Activated CD4-positive, CD25-positive, alpha-beta regulatory T cell (primary cell): ENCODE measurements around the gene CTSW.

Experiments used
- DNase-seq, 4 experiments: peaks; one replicate each; lab custom pipeline; 2025; lab: John Stamatoyannopoulos, UW

CTSW gene

DNA sequence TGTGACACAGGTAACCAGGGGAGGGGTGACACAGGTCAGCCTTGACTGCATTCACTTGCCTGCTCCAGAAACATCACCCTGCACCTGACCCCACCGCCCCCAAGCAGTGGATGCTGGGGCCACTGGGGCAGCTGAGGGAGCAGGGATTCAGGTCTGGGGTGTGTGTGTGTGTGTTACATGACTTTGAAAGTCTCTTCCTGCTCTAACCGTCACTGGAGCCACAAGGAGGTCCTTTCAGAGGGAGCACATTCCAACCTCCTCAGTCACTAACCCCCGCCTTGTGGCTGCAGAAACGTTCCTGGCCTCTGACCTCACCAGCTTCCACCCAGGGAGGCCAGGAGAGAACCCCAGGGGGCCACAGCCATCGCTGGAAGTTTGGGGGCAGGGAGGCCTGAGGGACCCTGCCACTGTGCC, 23.4 kb downstream of the CTSW start:
- no peak for DNase-seq

DNA sequence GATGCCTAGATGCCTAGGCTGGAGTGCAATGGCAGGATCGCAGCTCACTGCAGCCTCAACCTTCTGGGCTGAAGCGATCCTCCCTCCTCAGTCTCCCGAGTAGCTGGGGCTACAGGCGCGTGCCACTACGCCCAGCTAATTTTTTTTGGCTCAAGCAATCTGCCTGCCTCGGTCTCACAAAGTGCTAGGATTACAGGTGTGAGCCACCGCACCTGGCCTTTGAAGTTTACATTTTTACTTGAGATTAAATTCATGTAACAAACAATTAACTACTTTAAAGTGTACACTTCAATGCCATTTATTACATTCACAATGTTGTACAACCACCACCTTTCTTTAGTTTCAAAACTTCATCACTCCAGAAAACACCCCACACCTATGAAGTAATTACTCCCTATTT, 24.1 kb downstream of the CTSW start:
- DNase-seq, result no peak

DNA sequence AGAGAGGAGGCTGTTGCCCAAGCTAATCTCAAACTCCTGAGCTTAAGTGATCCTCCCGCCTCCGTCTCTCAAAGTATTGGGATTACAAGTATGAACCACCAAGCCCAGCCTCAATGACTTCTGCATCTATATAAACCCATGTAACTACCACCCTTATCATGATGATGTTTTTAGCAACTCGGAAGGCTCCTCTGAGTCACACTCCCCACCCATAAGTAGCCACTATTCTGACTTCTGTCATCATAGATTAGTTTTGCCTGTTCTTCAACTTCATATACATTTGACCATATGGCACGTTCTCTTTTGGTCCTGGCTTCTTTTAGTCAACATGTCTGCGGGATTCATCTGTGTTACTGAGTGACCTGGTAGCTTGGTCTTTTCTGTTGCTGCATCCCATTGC, 27.0 kb downstream of the CTSW start:
- DNase-seq, result no peak

DNA sequence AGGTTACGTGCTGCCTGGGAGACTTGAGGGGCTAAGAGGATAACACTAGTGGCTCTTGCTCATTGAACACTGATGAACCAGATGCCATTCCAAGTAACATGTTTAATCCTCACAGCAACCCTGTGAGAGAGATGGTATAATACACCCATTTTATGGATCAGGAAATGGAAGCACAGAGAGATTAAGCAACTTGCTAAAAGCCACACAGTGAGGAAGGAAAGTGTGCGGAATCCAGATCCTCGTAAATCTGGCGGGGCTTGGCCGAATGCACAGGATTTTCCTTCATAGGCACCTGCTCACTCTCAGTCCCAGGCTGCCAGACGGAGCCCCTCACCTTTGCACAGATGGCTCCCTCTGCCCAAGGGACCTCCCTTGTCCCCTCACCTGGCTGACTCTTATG, 28.2 kb downstream of the CTSW start:
- no peak for DNase-seq

DNA sequence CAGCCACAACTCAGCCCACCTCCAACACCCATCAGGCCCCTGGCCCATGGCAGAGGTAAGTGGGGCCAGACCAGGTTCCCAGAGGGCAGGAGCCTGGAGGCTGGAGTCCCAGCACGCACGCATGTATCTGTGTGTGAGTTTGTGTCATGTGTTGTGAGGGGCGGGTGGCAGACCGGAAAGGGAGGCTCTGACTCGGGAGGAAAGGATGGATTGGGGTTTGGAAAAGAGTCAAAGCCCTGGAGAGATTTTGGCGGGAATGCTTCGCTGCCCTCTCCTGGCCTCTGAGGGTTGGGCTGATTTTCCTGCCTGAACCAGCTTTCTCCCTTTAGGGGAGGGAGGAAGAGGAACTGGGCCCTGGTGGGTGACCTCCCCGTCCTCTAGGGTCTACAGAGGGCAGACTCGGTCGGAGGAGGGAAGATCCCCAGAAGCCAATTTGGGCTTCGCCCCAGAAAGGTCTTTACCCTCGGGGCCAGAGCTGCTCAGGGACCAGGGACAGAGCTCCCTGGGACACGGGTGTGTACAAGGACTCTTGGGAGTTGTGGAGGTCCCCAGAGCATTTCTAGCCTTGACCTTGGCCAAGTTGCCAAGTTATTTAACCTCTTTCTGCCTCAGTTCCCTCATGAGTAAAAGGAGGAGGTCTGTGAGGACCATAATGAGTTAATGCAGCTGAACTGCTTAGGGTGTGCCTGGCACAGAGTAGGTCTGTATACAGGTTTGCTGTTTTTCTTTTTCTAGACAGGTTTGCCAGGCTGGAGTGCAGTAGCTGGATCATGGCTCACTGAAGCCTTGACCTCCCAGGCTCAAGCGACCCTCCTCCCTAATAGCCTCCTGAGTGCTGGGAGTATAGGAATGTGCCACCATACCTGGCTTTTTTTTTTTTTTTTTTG, 32.3 kb downstream of the CTSW start:
- DNase-seq, result no peak

DNA sequence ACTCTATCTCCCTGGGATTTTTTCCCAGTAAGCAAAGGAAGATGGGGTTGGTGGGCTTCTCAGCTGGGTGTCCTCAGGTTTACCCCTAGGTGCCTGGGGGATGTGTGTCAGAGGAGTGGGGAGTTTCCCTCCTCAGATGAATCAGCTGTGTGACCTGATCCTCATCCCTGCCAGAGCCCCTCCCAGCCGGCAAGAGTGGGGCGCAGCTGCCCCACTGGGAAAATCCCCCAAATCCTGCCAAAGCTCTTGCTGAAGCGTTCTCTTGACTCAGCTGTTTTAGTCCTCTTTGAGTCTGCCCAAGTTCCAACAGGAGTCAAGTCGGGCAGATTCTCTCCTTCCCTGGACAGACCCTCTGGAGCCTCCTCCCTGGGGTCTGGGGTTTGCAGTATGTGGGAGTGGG, 33.2 kb downstream of the CTSW start:
- no peak for DNase-seq

DNA sequence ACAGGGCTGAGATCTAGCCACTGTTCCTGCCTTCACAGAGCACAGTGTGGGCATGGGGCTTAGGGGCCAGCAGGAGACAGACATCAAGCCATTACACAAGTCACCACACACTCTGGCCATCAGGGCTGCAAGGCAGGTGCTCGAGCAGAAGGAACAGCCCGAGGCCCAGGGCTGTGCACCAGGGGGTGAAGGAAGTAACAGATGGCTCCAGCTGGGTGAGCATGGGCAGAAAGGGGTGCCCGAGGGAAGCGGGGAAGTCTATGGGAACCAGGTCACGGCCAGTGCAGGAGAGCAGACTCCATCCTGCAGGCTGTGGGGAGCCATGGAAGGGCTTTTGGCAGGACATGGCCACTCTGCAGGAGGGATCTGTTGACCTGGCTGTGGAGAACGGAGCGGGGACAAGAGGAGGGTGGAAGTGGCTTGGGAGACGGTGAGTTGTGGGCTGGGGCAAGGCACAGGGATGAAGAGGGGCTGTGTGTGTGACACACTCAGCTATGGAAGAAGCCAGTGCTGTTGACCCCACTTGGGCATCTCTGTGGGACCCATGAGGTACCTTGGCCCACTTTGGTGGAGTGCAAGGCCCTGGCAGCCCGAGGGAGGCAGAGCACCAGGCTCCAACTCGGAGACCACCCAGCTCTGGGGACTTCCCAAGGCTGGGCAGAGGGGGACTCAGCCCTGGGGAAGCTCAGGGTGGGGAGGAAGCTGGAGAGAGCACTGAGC, 35.6 kb downstream of the CTSW start:
- DNase-seq, result no peak

DNA sequence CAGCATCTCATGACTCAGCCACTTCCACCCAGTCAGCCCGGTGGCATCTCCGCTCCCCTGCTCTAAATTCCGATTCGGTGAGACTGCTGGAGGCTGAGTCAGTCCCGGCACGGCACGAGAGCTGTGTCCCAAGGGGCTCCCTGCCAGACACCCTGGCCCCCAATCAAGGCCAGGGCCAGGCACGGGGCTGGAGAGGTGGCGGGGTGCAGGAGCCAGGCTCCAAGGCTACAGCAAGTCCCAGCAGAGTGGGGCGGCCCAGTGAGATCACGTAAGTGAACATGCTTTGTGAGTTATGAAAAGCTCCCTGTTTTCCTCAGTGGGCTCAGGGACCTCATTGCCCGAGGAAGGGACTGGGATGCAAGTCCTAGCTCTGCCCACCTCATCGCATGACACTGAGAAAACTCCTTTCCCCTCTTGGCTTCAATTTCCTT, 36.2 kb downstream of the CTSW start:
- no peak for DNase-seq

DNA sequence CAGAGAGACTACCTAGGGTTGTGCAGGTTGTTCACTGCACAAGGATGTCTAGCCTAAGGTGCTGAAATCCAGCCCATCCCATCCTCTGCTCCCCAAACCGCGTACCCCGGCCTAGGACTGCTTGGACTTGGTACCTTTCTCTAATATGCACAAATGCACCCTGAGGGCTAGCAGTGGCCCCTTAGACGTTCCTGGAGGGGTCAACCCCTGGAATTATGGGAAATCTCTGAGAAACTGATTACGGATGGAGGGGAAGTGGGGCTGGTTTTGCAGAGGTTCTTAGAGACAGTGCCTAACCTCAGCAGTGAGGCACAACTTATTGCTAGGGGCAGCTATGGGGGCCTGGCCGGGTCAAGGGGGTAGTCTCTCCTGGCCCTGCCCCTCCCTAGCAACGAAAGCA, 36.8 kb downstream of the CTSW start:
- DNase-seq, result no peak

DNA sequence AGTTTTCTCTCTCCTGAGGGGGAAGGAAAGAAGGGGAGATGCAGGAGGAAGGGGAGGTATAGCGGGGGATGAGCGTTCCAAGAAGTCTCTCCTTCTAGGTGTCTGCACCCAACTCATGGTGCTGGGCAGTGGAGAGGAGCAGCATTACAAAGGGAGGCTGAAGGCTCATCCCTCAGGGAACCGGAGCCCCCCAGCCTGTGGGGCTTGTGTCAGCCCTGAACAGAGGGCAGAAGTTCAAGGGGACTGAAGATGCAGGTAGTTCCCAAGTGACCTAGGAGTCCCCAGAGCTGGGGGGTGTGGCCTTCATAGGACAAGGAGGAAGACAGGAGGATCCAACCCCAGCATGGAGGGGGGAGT, 37.4 kb downstream of the CTSW start:
- DNase-seq, result no peak

DNA sequence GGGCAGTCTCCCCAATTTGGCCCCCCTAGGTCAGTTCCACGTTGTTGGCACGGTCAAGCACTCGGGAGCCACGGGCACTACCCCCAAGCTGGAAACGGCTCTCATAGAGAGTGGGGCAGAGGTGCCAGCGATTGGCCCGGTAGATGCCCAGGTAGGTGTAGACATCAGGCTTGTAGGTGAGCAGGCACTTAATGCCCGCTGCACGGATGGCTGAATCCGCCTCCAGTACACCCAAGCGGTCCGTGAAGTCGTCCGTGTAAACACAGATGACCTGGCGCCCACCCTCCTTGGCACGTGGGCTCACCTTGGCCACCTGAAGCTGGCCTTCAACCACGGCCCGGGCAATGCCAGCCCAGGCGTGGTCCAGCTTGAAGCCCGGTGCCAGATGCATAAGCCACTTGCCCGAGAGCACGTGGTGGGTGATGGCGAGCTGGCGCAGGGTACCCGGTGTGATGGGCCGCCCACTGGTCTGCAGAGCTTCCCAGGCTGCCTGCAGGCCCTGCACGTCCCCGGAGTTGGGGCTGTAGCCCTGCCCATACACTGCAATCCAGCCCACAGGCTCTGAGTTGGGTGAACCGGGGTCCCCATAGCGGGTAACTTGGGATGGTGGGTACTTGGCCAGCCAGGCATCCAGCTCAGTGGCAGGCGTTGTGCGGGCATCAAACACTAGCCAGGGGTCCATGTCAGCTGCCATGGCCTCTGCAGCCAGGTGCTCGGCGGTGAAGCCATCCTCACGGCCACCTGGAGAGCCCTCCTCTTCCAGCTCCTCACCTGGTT, 38.0 kb downstream of the CTSW start:
- DNase-seq, result no peak

DNA sequence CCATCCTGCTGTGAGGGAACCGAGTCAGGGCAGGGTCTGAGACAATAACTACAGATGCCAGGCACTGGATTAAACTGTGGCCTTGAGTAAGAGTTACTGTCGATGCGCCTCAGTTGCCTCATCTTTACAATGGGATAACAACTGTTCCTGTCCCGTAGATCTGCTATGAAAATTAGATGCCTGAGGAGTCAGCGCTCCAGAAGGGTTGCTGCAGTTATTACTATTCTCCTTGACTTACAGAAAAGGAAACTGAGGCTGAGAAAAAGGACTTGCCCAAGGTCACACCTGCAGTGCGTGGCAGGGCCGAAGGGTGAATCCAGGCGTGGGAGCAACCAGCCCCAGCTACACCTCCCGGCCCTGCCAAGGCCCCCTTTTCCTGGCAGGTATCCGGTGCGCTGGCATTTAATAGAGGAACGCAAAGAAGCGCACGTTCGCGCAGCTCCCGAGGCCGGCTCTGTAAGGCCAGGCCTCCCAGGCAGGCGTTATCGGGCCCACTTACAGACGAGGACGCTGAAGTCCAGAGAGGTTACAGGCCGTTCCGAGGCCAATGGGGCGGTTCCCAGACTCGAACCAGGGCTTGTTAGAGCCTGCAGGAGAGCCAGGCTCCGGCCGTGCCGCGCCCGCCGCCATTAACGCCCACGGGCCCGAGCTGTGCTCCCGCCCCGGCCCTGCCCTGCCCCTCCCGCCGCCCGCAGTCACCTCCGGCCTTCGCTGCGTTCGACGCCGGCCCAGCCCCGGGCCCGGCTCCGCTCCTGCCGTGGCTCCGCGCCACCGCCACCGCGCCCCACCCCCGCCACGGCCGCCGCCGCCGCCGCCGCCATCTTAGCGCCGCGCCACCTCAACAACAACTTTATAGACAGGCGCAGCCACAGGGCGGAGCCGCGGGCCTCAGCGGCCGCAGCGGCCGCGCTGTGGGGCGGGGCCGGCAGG, 38.8 kb downstream of the CTSW start, which contains the start of gene C11orf68:
Gene C11orf68 (minus strand): TSS at position 852 of the 930 bp plus-strand sequence. CDS start 31 bp downstream, at position 821.
- DNase-seq, result no peak

DNA sequence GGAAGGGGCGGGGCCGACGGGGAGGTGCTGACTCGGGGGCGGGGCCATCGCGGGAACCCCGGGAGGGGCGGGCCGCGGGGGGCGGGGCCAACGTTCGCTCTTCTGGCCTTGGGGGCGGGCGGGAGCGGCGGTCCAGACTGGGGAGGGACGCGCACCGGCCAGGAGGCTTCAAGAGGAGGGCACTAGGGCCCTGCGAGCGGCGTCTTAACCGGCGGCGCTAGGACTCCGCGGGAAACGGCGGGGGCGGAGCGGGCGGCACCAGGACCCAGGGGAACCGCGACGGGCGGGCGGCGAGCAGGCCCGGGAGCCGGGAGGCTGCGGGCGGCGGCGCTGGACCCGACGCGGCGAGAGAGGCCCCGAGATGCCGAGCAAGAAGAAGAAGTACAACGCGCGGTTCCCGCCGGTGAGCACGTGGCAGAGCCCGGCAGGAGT, 39.5 kb downstream of the CTSW start, which contains the start of gene DRAP1:
Gene DRAP1 (plus strand): TSS at position 286 of the 432 bp plus-strand sequence. CDS start 76 bp downstream, at position 362.
- DNase-seq, result peak; percentile 98 to 100 (median 99)

DNA sequence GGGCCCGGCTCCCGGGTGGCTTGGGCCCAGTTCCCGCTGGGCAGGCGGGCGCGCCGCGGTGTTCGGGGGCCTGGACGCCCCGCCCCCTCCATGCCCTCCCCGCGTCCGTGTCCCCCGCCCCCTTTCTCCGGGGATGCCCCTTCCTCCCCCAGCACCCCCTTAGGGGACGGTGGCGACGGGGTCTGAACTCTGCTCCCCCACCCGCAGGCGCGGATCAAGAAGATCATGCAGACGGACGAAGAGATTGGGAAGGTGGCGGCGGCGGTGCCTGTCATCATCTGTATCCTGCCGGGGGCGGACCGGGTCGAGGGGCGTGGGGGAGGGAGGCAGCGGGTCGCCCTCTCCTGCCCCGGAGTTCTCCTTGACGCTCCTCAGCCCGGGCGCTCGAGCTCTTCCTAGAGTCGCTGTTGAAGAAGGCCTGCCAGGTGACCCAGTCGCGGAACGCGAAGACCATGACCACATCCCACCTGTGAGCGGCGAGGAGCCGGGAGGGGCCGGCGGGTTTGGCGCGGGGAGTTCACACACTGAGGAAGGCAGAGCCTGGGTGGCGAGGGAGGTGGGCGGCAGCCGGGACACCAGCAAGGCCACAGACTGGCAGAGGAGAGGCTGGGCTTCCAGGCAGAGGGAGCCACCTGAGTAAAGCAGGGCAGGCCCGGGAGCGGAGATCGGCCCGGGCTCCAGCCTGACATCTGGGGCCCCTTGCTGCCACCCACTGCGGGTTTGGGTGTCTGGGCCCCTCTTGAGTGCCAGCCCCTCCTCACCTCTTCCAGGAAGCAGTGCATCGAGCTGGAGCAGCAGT, 40.1 kb downstream of the CTSW start:
- peak; percentile 47 to 54 (median 52) for DNase-seq

DNA sequence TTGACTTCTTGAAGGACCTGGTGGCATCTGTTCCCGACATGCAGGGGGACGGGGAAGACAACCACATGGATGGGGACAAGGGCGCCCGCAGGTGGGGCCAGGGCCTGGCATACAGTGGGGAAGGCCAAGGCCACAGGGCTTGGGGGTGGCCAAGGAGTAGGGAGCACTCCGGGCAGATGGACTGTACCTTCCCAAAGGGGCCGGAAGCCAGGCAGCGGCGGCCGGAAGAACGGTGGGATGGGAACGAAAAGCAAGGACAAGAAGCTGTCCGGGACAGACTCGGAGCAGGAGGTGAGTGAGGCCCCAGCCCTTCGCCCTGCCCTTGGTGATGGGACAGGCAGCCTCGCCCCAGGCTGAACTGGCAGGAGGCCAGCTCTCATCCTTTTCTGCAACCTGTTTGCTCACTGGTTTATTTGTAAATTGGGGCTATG, 40.8 kb downstream of the CTSW start:
- DNase-seq, result no peak

DNA sequence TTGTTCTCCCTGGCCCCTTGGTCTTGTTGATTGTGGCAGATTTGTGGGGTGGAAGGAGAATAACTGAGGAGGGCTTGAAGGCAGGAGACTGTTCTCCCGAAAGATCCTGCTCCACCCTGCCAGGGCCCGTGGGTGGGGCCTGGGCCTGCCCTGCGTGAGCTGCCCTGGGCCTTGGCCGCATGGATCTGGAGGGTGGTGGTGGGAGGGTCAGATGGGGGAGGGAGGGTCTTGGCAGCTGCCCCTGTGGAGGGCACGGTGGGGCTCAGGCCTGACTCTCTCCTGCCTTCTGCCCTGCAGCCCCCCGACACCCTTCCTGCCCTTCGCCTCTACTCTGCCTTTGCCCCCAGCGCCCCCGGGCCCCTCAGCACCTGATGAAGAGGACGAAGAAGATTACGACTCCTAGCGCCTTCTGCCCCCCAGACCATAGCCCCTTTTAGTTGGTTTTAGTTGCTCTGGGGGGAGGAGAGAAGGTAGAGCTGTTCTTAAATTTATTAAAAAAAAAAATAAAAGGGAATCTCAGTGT, 41.5 kb downstream of the CTSW start:
- no peak for DNase-seq

DNA sequence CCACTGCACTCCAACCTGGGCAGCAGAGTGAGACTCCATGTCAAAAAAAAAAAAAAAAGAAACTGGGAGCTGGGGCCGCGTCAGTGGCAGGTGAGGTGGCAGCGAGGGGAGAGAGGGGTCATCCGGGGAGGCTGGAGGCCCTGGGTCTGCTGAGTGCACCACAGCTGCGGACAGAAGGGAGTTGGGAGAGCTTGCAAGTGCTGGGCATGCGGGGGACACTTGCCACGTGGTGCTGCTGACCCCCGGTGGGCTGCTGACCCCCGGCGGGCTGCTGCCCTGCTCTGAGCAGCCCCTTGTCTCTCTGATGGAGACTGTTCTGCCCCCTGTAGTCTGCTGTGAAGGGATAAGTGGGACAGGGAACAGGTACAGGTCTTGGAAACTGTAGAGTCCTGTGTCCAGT, 42.2 kb downstream of the CTSW start:
- DNase-seq, result no peak

DNA sequence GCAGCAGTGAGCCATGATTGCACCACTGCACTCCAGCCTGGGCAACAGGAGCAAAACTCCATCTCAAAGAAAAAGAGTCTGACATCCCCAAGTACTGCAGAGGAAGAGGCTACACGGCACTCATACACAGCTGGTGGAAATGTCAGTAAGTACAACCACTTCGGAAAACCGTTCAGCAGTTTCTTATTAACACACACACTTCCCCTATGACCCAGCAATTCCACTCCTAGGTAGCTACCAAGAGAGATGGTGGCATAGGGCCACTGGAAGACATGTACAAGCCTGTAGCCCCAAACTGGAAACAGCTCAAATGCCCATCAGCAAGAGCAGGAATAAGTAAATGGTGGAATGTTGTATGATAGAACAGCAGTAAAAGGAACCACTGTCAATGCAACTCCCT, 42.9 kb downstream of the CTSW start:
- no peak for DNase-seq

DNA sequence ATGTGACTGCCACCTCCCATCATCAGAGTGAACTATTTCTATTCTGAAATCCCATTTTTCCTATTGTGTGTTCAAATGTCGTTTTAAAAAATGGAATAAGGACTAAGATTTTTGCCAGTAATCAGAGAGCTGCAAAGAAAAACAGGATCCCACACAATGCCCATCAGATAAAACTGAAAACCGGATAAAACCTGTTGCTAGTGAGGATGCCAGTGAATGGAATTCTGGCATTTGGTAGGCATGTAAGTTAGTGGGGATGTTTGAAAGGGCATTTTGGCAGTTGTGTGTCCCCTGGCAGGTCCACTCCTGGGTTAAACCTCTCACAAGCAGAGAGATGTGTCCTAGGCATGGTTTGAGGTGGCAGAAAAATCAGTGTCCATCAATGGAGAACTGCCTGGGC, 45.8 kb downstream of the CTSW start:
- no peak for DNase-seq

DNA sequence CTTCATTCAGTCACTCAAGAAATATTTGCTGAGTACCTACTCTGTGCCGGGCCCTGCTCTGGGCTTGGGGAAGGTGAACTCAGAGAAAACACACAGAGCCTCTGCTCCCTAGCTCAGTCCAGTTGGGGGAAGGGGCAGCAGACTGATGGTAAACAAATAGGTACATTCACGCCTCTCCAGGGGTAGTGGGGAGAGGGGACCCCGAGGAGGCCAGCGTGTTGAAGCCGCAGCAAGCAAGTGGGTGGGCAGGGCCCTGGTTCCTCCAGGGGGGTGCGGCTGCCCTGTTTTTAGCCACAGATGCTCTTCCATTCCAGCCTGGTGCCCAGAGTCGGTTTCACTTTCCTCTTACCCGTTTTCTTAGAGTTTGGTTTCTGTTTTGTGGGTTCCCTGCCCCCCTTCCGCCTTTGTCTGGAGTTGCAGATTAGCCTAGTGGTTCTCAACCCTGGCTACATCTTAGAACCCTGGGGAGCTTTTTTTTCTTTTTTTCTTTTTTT, 48.3 kb downstream of the CTSW start:
- peak; percentile 24 to 61 (median 57) for DNase-seq
